ENCODE data around the gene IQGAP3. TPM values are rescaled to one million over a fixed set of nuclear protein-coding genes. Genes with fewer than 3 reads are reported as not detected.
A peak's percentile ranks its signal among the peaks of the same experiment; 100 is the strongest.
"Not testable (repeated sequence)": the region's sequence is repeated elsewhere in the genome, so short reads cannot be mapped to it uniquely, and the experiment has no call there.

IQGAP3 gene
- total RNA-seq, 1 donor from 2014 or later, result 1.7 TPM

DNA sequence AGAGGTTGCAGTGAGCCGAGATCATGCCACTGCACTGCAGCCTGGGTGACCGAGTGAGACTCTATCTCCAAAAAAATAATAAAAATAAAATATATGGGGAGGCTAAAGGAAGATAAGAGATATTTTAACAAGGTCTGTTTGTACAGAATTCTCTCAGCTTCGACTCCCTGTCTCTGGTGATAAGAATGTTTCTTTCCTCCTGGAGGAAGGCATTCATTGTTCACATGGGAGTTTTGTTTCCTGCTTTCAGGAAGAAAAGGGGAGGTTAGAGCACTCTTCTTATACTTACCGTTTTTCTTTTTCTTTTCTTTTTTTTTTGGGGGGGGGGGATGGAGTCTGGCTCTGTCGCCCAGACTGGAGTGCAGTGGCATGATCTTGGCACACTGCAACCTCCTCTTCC lies 17.2 kb upstream of the IQGAP3 start:
- ATAC-seq (no peak), DNase-seq (no peak)
- H3K36me3 ChIP-seq, result peaks cover 12% of the 10 kb centered on the region
- H3K4me1 ChIP-seq, result peaks cover 18% of the 10 kb centered on the region
- TF ChIP-seq, protein P1, sequence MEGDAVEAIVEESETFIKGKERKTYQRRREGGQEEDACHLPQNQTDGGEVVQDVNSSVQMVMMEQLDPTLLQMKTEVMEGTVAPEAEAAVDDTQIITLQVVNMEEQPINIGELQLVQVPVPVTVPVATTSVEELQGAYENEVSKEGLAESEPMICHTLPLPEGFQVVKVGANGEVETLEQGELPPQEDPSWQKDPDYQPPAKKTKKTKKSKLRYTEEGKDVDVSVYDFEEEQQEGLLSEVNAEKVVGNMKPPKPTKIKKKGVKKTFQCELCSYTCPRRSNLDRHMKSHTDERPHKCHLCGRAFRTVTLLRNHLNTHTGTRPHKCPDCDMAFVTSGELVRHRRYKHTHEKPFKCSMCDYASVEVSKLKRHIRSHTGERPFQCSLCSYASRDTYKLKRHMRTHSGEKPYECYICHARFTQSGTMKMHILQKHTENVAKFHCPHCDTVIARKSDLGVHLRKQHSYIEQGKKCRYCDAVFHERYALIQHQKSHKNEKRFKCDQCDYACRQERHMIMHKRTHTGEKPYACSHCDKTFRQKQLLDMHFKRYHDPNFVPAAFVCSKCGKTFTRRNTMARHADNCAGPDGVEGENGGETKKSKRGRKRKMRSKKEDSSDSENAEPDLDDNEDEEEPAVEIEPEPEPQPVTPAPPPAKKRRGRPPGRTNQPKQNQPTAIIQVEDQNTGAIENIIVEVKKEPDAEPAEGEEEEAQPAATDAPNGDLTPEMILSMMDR (IDR thresholded peaks at IDR 0.05), result no peak
- H3K9me3 ChIP-seq, result no peaks in the 10 kb centered on the region
- no peak overlapping the region for H3K27ac ChIP-seq
- H3K4me3 ChIP-seq, result no peak overlapping the region
- no peaks in the 10 kb centered on the region for H3K27me3 ChIP-seq (ENCODE audit: low read depth)
- intact Hi-C loops (cut with DNase I), result no loop called here

DNA sequence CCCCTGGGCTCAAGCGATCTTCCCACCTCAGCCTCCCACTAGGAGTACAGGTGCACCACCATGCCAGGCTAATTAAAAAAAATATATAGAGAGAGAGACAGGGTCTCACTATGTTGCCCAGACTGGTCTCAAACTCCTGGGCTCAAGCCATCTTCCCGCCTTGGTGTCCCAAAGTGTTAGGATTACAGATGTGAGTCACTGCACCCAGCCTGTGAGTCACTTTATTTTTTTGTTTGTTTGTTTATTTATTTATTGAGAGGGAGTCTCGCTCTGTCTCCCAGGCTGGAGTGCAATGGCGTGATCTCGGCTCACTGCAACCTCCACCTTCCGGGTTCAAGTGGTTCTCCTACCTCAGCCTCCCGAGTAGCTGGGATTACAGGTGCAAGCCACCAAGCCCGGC lies 15.6 kb upstream of the IQGAP3 start:
- DNase-seq, result not testable (repeated sequence)

DNA sequence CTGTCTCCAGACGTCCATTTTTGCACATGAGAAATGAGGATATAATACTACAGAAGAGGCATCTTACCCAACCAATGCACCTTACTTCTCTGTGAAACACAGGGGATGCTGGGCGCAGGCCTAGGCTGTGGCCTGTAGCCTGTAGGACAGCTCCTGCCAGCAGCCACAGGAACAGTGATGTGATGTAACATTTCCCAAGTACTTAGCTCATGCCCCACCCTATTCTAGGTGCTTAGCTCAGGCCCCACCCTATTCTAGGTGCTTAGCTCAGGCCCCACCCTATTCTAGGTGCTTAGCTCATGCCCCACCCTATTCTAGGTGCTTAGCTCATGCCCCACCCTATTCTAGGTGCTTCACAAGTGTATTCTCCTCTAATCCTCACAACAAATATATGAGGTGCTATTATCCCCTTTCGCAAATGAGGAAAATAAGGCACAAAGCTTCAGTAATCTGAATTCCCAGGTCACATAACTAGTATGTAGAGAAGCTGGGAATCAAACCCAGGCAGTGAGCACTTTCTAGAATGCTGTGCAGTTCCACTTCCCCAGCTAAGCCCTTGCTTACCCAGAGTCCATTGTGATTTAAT lies 14.6 kb upstream of the IQGAP3 start:
- intact Hi-C loops (cut with DNase I), result no loop called here
- Histone ChIP-seq H3K36me3 (no peaks in the 10 kb centered on the region), H3K4me3 (no peak overlapping the region), H3K4me1 (peaks cover 7% of the 10 kb centered on the region), H3K27me3 (ENCODE audit: low read depth) (no peaks in the 10 kb centered on the region), H3K9me3 (no peaks in the 10 kb centered on the region), H3K27ac (no peak overlapping the region)
- DNase-seq (no peak), ATAC-seq (peak; percentile 31 to 34)
- TF ChIP-seq, protein P1 (IDR thresholded peaks at IDR 0.05), result no peak

More for the DNA sequence above, 15.6 kb upstream of the IQGAP3 start:
- peaks cover 17% of the 10 kb centered on the region for H3K4me1 ChIP-seq
- H3K9me3 ChIP-seq; H3K36me3 ChIP-seq; H3K27me3 ChIP-seq (ENCODE audit: low read depth); H3K27ac ChIP-seq; H3K4me3 ChIP-seq; intact Hi-C loops (cut with DNase I); ATAC-seq: not testable (repeated sequence)

DNA sequence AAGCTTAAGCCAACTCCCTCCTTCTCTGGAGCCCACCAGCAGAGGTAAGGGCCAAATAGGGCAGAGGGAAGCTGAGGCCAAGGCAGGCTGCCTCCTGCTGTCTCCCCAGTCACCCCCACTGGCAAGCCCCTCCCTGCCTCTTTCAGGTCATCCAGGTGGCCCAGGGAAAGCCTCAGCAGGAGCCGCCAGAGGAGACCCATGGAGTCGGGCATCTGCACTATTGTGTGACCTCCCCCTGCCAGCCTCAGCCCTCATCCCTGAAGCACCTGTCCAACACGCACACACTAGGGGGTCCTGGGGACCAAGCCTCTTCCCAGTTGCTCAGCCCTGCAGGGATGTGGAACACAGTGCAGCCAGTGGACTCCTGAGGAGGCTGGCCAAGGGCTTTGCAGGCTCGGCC lies 14.0 kb upstream of the IQGAP3 start:
- TF ChIP-seq, protein P1 (IDR thresholded peaks at IDR 0.05), result no peak
- H3K4me1 ChIP-seq, result peaks cover 5% of the 10 kb centered on the region
- no peaks in the 10 kb centered on the region for H3K36me3 ChIP-seq
- H3K27ac ChIP-seq, result no peak overlapping the region
- no peaks in the 10 kb centered on the region for H3K9me3 ChIP-seq
- ATAC-seq (no peak), DNase-seq (no peak)
- H3K4me3 ChIP-seq, result no peak overlapping the region
- H3K27me3 ChIP-seq (ENCODE audit: low read depth), result no peaks in the 10 kb centered on the region
- intact Hi-C loops (cut with DNase I), result no loop called here

- Histone ChIP-seq H3K27me3 (ENCODE audit: low read depth) (no peaks in the 10 kb centered on the region), H3K9me3 (no peaks in the 10 kb centered on the region), H3K36me3 (no peaks in the 10 kb centered on the region), H3K4me1 (no peaks in the 10 kb centered on the region), H3K27ac (no peak overlapping the region), H3K4me3 (no peak overlapping the region)
- intact Hi-C loops (cut with DNase I), result no loop called here
- no peak for DNase-seq
- TF ChIP-seq, protein P1 (IDR thresholded peaks at IDR 0.05), result no peak
- no peak for ATAC-seq
These were observed 12.4 kb upstream of the IQGAP3 start for GRCh38 chr1:156584813-156585212.

GRCh38 chr1:156583821-156584622 lies 11.7 kb upstream of the IQGAP3 start:
- TF ChIP-seq, protein P1 (IDR thresholded peaks at IDR 0.05), result peak; percentile 90
- no peaks in the 10 kb centered on the region for H3K4me1 ChIP-seq
- intact Hi-C loops (cut with DNase I), result no loop called here

More at GRCh38 chr1:156583821-156584622, 11.7 kb upstream of the IQGAP3 start:
- Histone ChIP-seq H3K27ac (no peak overlapping the region), H3K27me3 (ENCODE audit: low read depth) (no peaks in the 10 kb centered on the region), H3K4me3 (no peak overlapping the region), H3K9me3 (no peaks in the 10 kb centered on the region), H3K36me3 (no peaks in the 10 kb centered on the region)
- no peak for DNase-seq
- ATAC-seq, result peak; percentile 74 to 77
